Measurements from ENCODE around the gene PDP2.
"Not testable (repeated sequence)": the region's sequence is repeated elsewhere in the genome, so short reads cannot be mapped to it uniquely, and the experiment has no call there.

The PDP2 gene

GRCh38 chr16:66858740-66859396 is 21.4 kb upstream of the PDP2 start:
- no peak overlapping the region for H3K4me3 ChIP-seq (ENCODE audit: low read depth, low read length)
- TF ChIP-seq CTCF (IDR thresholded peaks at IDR 0.05; ENCODE audit: low read depth, low read length) = no peak
- peak; percentile 47 for DNase-seq (ENCODE audit: low read depth, low spot score)
- in situ Hi-C loops (cut with HindIII; ENCODE audit: low sequenced_read_pairs) = no loop called here

GRCh38 chr16:66859397-66860068 is 20.8 kb upstream of the PDP2 start:
- no peak for DNase-seq (ENCODE audit: low read depth, low spot score)
- H3K4me3 ChIP-seq (ENCODE audit: low read depth, low read length) = no peak overlapping the region
- TF ChIP-seq CTCF (IDR thresholded peaks at IDR 0.05; ENCODE audit: low read depth, low read length) = no peak
- in situ Hi-C loops (cut with HindIII; ENCODE audit: low sequenced_read_pairs) = no loop called here

GRCh38 chr16:66862023-66862520 is 18.2 kb upstream of the PDP2 start:
- no peak for DNase-seq (ENCODE audit: low read depth, low spot score)
- in situ Hi-C loops (cut with HindIII; ENCODE audit: low sequenced_read_pairs) = no loop called here
- no peak overlapping the region for H3K4me3 ChIP-seq (ENCODE audit: low read depth, low read length)
- no peak for TF ChIP-seq CTCF (IDR thresholded peaks at IDR 0.05; ENCODE audit: low read depth, low read length)

- TF ChIP-seq CTCF (IDR thresholded peaks at IDR 0.05; ENCODE audit: low read depth, low read length) = no peak
- DNase-seq (ENCODE audit: low read depth, low spot score) = no peak
- in situ Hi-C loops (cut with HindIII; ENCODE audit: low sequenced_read_pairs) = no loop called here
- H3K4me3 ChIP-seq (ENCODE audit: low read depth, low read length) = no peak overlapping the region
Measured at GRCh38 chr16:66863707-66864106, 16.6 kb upstream of the PDP2 start.

- no peak for TF ChIP-seq CTCF (IDR thresholded peaks at IDR 0.05; ENCODE audit: low read depth, low read length)
- DNase-seq (ENCODE audit: low read depth, low spot score) = no peak
- in situ Hi-C loops (cut with HindIII; ENCODE audit: low sequenced_read_pairs) = no loop called here
- no peak overlapping the region for H3K4me3 ChIP-seq (ENCODE audit: low read depth, low read length)
Measured at GRCh38 chr16:66869424-66869823, 10.9 kb upstream of the PDP2 start.

- in situ Hi-C loops (cut with HindIII; ENCODE audit: low sequenced_read_pairs); DNase-seq (ENCODE audit: low read depth, low spot score); H3K4me3 ChIP-seq (ENCODE audit: low read depth, low read length): not testable (repeated sequence)
Measured at GRCh38 chr16:66871363-66871762, 9.0 kb upstream of the PDP2 start.

- in situ Hi-C loops (cut with HindIII; ENCODE audit: low sequenced_read_pairs) = no loop called here
Measured at GRCh38 chr16:66871840-66872239, 8.5 kb upstream of the PDP2 start.

More at GRCh38 chr16:66871840-66872239, 8.5 kb upstream of the PDP2 start:
- H3K4me3 ChIP-seq (ENCODE audit: low read depth, low read length) = no peak overlapping the region
- no peak for DNase-seq (ENCODE audit: low read depth, low spot score)
- TF ChIP-seq CTCF (IDR thresholded peaks at IDR 0.05; ENCODE audit: low read depth, low read length) = no peak

All from astrocyte of the spinal cord (primary cell).